B cell (primary cell): ENCODE data around the gene HPS3. TPM values are rescaled to one million over a fixed set of nuclear protein-coding genes. Genes with fewer than 3 reads are reported as not detected.
A peak's percentile ranks its signal among the peaks of the same experiment; 100 is the strongest.

Source experiments
- ATAC-seq: fragments of 200-7000 bp; cut with Tn5 transposase; one replicate; pipeline ENCODE4 v1.10.0; 2021; ENCODE audit warnings: low read depth, mild to moderate bottlenecking, moderate number of reproducible peaks, moderate library complexity
- CTCF ChIA-PET: fragments of 350-600 bp; sonication (Branson Sonifier 250); formaldehyde crosslinking; loops from one replicate; lab custom pipeline; 2021; ENCODE audit warnings: antibody characterized with exemption, inconsistent platforms; lab: Charles Lee
- POLR2A ChIA-PET: fragments of 350-600 bp; sonication (Branson Sonifier 250); formaldehyde crosslinking; loops from one replicate; lab custom pipeline; 2021; ENCODE audit warnings: antibody characterized with exemption; lab: Charles Lee
- DNase-seq: peaks from one replicate; pipeline ENCODE4 v3.0.0; 2013
- H2AFZ ChIP-seq: 2 replicates; pipeline ENCODE4 v1.6.1; 2012; ENCODE audit warnings: mild to moderate bottlenecking, low read depth, low read length; ENCODE audit not compliant: insufficient read depth, poor library complexity, severe bottlenecking
- H3K27ac ChIP-seq, 2 donors: 1 replicate in 1 of 2; 2 replicates in 1 of 2; pipeline ENCODE4 v1.5.1; 2012 to 2013; ENCODE audit warnings: low read length in 2 of 2, mild to moderate bottlenecking in 2 of 2, moderate library complexity in 1 of 2
- H3K27me3 ChIP-seq, 4 experiments: fragments of 200-600 bp in 1 of 4; sonication (generic) in 1 of 4; replicated peaks in 1 of 4; 1 replicate in 2 of 4; 2 replicates in 2 of 4; pipeline versions ENCODE4 v1.6.1 to v1.7.0; 2013 to 2016; ENCODE audit warnings: low read length in 3 of 4, mild to moderate bottlenecking in 2 of 4, mixed read lengths in 1 of 4, moderate library complexity in 1 of 4; ENCODE audit not compliant: insufficient read depth in 4 of 4, control insufficient read depth in 3 of 4; ENCODE audit errors: control extremely low read depth in 1 of 4
- H3K36me3 ChIP-seq, 2 experiments: replicated peaks in 1 of 2; 1 replicate in 1 of 2; 2 replicates in 1 of 2; pipeline versions ENCODE4 v1.6.1 to v1.7.1; 2013; ENCODE audit warnings: low read length in 1 of 2; ENCODE audit not compliant: insufficient read depth in 2 of 2, control insufficient read depth in 1 of 2; ENCODE audit errors: control extremely low read depth in 1 of 2, extremely low read depth in 1 of 2
- H3K4me1 ChIP-seq, 2 donors: fragments of 200-600 bp in 1 of 2; sonication (generic) in 1 of 2; 1 replicate in 1 of 2; 2 replicates in 1 of 2; pipeline versions ENCODE4 v1.5.1 to v1.6.1; 2013 to 2017; ENCODE audit warnings: low read length in 2 of 2; ENCODE audit not compliant: control insufficient read depth in 2 of 2, insufficient read depth in 2 of 2
- H3K4me2 ChIP-seq: replicated peaks from 2 replicates; pipeline ENCODE3; 2012; ENCODE audit warnings: mild to moderate bottlenecking, low read depth, low read length; ENCODE audit not compliant: poor library complexity, severe bottlenecking
- H3K4me3 ChIP-seq, 5 experiments: fragments of 200-600 bp in 1 of 5; sonication (generic) in 1 of 5; 1 replicate in 3 of 5; 2 replicates in 2 of 5; pipeline versions ENCODE4 v1.5.1 to v1.7.0; 2011 to 2016; ENCODE audit warnings: low read length in 4 of 5, mild to moderate bottlenecking in 4 of 5, low read depth in 2 of 5, control low read depth in 1 of 5, moderate library complexity in 1 of 5; ENCODE audit not compliant: insufficient read depth in 1 of 5; ENCODE audit errors: control extremely low read depth in 1 of 5, extremely low read depth in 1 of 5
- H3K79me2 ChIP-seq: fragments of 200-600 bp; sonication (generic); one replicate; pipeline ENCODE4 v1.6.0; 2016; ENCODE audit warnings: low read length; ENCODE audit not compliant: control insufficient read depth, insufficient read depth
- H3K9ac ChIP-seq: fragments of 200-600 bp; sonication (generic); 2 replicates; pipeline ENCODE4 v1.6.1; 2017; ENCODE audit warnings: mild to moderate bottlenecking, low read length, moderate library complexity
- H3K9me3 ChIP-seq, 3 donors: one replicate each; pipeline versions ENCODE4 v1.6.1 to v1.7.1; 2013; ENCODE audit warnings: low read length in 2 of 3; ENCODE audit not compliant: control insufficient read depth in 2 of 3, insufficient read depth in 1 of 3; ENCODE audit errors: control extremely low read depth in 1 of 3
- H4K20me1 ChIP-seq: 2 replicates; pipeline ENCODE4 v1.6.0; 2012; ENCODE audit warnings: mild to moderate bottlenecking, low read length; ENCODE audit not compliant: insufficient read depth, control insufficient read depth, poor library complexity, severe bottlenecking
- H3K27ac Mint-ChIP-seq: one replicate; pipeline ENCODE4 v1.8.0; 2021; ENCODE audit warnings: mixed read lengths
- H3K27me3 Mint-ChIP-seq: one replicate; pipeline ENCODE4 v1.8.0; 2021; ENCODE audit warnings: mixed read lengths
- H3K4me1 Mint-ChIP-seq: one replicate; pipeline ENCODE4 v1.8.0; 2021; ENCODE audit warnings: mixed read lengths
- H3K4me3 Mint-ChIP-seq: one replicate; pipeline ENCODE4 v1.8.0; 2021; ENCODE audit warnings: mixed read lengths
- H3K9me3 Mint-ChIP-seq: one replicate; pipeline ENCODE4 v1.8.0; 2022; ENCODE audit warnings: mixed read lengths; ENCODE audit not compliant: insufficient read depth
- EZH2 ChIP-seq: IDR thresholded peaks from 2 replicates; pipeline ENCODE4 v1.6.1; 2012; ENCODE audit warnings: borderline replicate concordance, low read depth, mild to moderate bottlenecking, moderate library complexity, low read length; ENCODE audit not compliant: insufficient read depth, poor library complexity, severe bottlenecking
- WGBS: methylation state at CpG from one replicate; pipeline ENCODE4 v1.1.5; 2013; ENCODE audit warnings: missing lambda C conversion rate; ENCODE audit not compliant: insufficient coverage; 5-methylcytosine and 5-hydroxymethylcytosine counted together
- intact Hi-C: fragments of 100-400 bp; cut with micrococcal nuclease; formaldehyde crosslinking; loops from one replicate; pipeline ENCODE4 v1.10.0; 2022
- polyA plus RNA-seq: library from polyadenylated mRNA; depleted of rRNA; stranded (reverse); fragments of >200 nt; gene quantifications from 2 replicates; pipeline ENCODE4 v1.2.3, GENCODE V29; 2012
- total RNA-seq, 2 donors: library from RNA; stranded (reverse); fragments of 120-200 nt in 1 of 2; gene quantifications; 1 replicate in 1 of 2; 2 replicates in 1 of 2; pipeline versions ENCODE4 v1.2.3 to v1.2.4, GENCODE V29; 2013 to 2022
- TF ChIP-seq, protein P1 (sequence below): fragments of 200-600 bp; IDR thresholded peaks from one replicate; pipeline ENCODE4 v1.8.0; 2022; ENCODE audit warnings: antibody characterized with exemption, mild to moderate bottlenecking

Gene HPS3
- total and polyA plus RNA-seq, 2 donors (not counting 1 experiment from before 2014, with no cell fraction given), result 28.9 to 48.1 TPM

DNA sequence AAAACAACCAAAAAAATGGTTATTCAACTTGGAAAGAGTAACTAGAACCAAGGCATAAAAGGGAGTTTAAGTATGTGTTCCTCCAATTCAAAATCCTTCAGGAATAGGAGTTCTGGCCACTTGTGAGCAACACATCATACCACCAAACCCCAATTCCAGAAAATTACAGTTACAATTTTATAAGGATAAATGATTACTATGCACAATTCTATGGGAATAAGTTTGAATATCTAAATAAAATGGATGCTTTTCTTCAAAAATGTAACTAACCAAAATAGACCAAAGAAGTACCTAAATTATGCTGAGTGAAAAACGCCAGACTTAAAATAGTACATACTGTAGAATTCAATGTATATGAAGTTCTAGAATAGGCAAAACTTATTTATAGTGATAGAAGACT lies 47.7 kb upstream of the HPS3 start:
- Histone ChIP-seq H3K9me3 (no peaks in the 10 kb centered on the region), H3K27ac (no peak overlapping the region), H3K9ac (no peak overlapping the region), H3K4me3 (no peak overlapping the region), H3K4me1 (peaks cover 9 to 11% of the 10 kb centered on the region in 2 donors), H3K36me3 (peaks cover 0 to 3% of the 10 kb centered on the region in 2 experiments), H3K27me3 (no peaks in the 10 kb centered on the region), H3K4me2 (no peak overlapping the region), H3K79me2 (peaks cover 34% of the 10 kb centered on the region), H2AFZ (no peak overlapping the region), H4K20me1 (no peaks in the 10 kb centered on the region)
- ATAC-seq (no peak), DNase-seq (no peak)
- no peaks in the 10 kb centered on the region for H3K27me3 Mint-ChIP-seq
- no peaks in the 10 kb centered on the region for H3K9me3 Mint-ChIP-seq
- H3K4me3 Mint-ChIP-seq, result no peak overlapping the region
- ChIA-PET CTCF (no interaction called here), POLR2A (no interaction called here)
- H3K27ac Mint-ChIP-seq, result no peak overlapping the region
- intact Hi-C loops, result no loop called here
- peaks cover 11% of the 10 kb centered on the region for H3K4me1 Mint-ChIP-seq
- no CpG with 5 or more reads among the region's 1 CpG for WGBS
- TF ChIP-seq, protein P1, sequence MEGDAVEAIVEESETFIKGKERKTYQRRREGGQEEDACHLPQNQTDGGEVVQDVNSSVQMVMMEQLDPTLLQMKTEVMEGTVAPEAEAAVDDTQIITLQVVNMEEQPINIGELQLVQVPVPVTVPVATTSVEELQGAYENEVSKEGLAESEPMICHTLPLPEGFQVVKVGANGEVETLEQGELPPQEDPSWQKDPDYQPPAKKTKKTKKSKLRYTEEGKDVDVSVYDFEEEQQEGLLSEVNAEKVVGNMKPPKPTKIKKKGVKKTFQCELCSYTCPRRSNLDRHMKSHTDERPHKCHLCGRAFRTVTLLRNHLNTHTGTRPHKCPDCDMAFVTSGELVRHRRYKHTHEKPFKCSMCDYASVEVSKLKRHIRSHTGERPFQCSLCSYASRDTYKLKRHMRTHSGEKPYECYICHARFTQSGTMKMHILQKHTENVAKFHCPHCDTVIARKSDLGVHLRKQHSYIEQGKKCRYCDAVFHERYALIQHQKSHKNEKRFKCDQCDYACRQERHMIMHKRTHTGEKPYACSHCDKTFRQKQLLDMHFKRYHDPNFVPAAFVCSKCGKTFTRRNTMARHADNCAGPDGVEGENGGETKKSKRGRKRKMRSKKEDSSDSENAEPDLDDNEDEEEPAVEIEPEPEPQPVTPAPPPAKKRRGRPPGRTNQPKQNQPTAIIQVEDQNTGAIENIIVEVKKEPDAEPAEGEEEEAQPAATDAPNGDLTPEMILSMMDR, result no peak
- no peak for TF ChIP-seq EZH2

DNA sequence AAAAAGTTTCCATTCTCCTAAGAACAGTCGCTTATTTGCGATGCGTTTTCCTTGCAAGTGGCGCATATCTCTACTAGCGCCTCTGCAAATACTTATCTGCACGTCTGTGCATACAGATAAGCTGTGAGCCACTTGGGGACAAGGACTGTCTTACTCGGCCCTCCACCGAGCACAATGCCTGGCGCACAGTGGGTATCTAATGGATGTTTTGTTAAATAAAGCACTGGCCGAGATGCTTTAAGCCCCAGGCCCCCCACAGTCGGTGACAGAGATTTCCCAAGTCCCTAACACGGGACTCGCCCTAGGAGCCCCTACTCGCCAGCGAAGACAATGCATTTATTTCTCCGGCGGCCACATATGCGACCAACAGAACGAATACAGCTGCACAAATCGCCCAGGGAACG lies 43.6 kb upstream of the HPS3 start:
- peak overlapping the region; percentile 73 for H3K9ac ChIP-seq
- H3K4me3 ChIP-seq, result peak overlapping the region; percentile 65 to 95 (median 86)
- Mint-ChIP-seq H3K9me3 (no peaks in the 10 kb centered on the region), H3K27ac (peak overlapping the region; percentile 87), H3K27me3 (no peaks in the 10 kb centered on the region), H3K4me1 (peaks cover 25% of the 10 kb centered on the region), H3K4me3 (peak overlapping the region; percentile 91)
- H3K79me2 ChIP-seq, result peaks cover 15% of the 10 kb centered on the region
- peak; percentile 8 for ATAC-seq
- no peaks in the 10 kb centered on the region for H3K9me3 ChIP-seq
- 2% methylated on average over 20 of the region's 21 CpGs for WGBS
- no peaks in the 10 kb centered on the region for H3K36me3 ChIP-seq
- H3K27me3 ChIP-seq, result no peaks in the 10 kb centered on the region
- intact Hi-C loops, result loop anchor here (1.0 to 5.0 kb wide), 5 partner anchors 15 to 726 kb away; partner anchors contain the start of genes GYG1, HPS3 and RNF13
- H3K27ac ChIP-seq, result peak overlapping the region in 1 of 2 donors; percentile 38
- peak overlapping the region; percentile 90 for H2AFZ ChIP-seq
- DNase-seq, result no peak
- H4K20me1 ChIP-seq, result no peaks in the 10 kb centered on the region
- ChIA-PET CTCF (interaction anchor here (0.6 kb wide), 1 partner anchor 35 kb away, joined by 3 read pairs; no protein-coding TSS in a partner anchor), POLR2A (interaction anchor here (0.6 to 1.6 kb wide), 2 partner anchors 44 to 721 kb away, joined by 4 read pairs; partner anchors contain the start of gene HPS3)
- no peak for TF ChIP-seq EZH2
- TF ChIP-seq, protein P1, result no peak
- H3K4me2 ChIP-seq, result peak overlapping the region; percentile 76
- H3K4me1 ChIP-seq, result peaks cover 10 to 14% of the 10 kb centered on the region in 2 donors
